Stimulated activated CD4-positive, alpha-beta T cell treated with anti-CD3 and anti-CD28 coated beads, TNF-alpha, amount 100 ng/mL, for 48 hours (primary cell): Measurements from ENCODE around the gene FRYL.

Experiments
- DNase-seq, 3 donors: peaks; one replicate each; pipeline ENCODE4 v3.0.0-alpha.2; 2020; ENCODE audit warnings: low read depth in 3 of 3

Gene FRYL

DNA sequence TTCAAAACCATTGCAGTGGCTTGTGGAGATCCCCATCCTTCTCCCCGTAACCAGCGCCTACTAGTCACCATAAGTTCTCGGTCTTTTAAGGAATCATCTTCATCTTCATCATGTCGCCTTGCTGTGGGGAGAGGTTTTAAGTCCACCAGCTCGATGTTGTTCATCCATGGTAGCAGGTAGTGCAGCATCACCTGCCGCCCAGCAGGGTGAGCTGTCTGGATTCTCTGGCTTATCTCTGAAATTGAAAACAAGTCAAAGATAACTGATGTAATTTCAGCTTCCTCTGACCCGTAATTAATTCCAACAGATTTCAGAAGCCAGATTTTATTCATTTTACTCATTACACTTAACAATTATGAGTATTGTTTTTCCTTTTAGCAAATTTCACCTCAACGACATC lies 222.6 kb downstream of the FRYL start:
- DNase-seq: no peak

DNA sequence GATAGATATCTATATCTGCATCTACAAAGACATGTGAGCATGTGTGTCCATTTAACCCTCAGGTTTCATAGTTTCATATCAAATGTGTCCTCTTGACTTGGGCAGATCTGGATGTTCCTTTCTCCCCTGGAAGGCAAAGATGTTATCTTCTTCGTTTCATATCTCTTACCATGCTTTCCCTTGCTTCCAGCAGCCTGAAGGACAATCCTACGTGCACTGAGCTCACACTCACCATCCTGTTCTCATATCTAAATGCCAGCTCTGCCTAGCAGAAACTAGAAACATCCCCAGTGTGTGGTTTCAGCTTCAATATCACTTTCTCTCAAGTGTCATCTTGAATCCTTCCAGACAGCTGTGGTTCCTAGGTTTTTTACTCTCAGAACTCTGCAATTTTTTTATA lies 223.8 kb downstream of the FRYL start:
- no peak for DNase-seq

DNA sequence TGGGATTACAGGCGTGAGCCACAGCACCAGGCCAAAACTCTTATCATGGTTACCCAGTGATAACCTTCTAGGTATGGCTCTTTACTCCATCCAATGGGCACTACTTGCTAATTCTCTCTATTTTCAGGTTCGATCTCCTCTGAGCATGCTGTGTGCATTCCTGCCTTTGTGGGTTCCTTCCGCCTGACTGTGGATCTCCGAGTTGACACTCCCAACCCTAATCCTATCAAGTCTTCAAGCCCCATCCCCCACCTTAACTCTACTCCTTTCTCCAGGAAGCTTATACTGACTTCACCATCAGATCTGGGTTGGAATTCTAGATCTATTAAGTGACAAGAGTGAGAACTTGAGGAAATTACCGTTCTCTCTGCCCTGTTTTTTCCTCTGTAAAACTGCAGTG lies 225.5 kb downstream of the FRYL start:
- no peak for DNase-seq

DNA sequence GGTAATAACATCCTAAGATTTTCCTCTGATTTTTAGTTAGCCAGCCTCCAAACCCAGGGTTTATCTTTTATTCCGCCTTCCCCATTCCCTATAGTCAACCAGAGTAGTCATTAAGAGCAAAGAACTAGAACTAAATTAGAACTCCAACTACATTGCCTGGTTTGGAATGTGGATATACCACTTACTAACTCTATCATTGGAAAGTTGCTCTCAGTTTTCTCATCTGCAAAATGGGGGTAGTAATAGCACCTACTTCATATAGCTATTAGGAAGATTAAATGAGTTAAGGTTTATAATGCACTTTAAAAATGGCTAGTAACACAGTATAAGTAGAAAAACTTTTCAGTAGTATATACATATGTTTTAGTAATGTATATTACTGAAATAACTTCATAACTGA lies 226.4 kb downstream of the FRYL start:
- DNase-seq: no peak

DNA sequence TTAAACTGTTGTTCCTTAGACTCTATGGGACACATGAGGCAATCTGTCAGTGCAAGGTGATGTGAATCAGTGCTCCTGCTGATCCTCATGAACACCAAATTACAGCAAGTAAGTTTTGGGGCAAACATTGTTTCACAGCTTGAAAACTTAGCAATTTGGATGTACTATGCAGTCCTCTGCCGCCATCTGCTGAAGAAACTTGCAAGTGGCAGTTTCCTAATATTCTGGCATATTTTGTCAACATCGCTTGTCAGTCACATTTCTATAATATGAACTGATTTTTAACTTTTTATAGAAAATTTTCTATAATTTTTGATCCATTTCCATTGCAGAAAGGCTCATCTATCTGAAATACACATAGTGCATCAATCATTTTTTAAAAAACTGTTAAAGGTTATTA lies 233.7 kb downstream of the FRYL start:
- DNase-seq: no peak

DNA sequence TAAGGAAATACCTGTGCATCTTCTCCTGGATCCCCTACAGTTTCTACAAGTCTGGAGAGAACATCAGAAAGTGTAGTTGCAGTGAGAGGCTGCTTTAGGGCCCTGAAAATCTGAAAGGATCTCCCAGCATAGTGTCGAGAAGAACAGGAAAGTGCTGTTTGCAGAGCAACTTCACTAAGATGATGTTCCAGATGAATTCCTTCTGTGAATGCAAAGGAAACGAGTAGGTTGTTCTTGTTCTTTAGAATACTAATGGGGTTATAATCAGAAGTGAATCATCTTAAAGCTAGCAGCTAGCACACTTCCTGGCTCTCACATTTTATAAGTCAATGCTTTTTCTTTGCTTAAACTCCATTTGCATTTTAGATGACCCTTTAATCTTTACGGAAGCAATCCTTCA lies 236.3 kb downstream of the FRYL start:
- no peak for DNase-seq

- no peak for DNase-seq
Observed at GRCh38 chr4:48542888-48543287, 237.2 kb downstream of the FRYL start.

- no peak for DNase-seq
Observed at GRCh38 chr4:48539597-48539996, 240.5 kb downstream of the FRYL start.

DNA sequence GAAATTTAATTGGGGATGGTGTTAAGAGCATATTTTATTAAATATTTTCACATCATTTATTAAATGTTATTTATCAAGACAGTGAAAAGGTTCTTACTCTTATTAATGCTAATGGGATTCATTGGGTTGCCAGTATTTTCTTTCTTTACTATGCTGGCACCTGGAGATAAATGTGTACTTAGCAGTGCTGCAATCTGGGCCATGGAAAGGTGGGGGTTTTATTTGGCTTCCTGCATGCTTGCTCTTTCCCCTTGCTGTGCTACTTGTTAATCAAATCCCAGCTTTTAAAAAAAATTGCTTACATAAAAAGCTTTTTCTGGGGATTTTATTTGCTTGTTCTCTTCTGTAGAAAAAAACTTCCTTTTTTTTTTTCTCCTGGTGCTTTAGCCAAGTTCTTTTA lies 241.7 kb downstream of the FRYL start:
- DNase-seq: no peak

- no peak for DNase-seq
Observed at GRCh38 chr4:48526406-48526805, 253.7 kb downstream of the FRYL start.

- no peak for DNase-seq
Observed at GRCh38 chr4:48518143-48518542, 261.9 kb downstream of the FRYL start.

DNA sequence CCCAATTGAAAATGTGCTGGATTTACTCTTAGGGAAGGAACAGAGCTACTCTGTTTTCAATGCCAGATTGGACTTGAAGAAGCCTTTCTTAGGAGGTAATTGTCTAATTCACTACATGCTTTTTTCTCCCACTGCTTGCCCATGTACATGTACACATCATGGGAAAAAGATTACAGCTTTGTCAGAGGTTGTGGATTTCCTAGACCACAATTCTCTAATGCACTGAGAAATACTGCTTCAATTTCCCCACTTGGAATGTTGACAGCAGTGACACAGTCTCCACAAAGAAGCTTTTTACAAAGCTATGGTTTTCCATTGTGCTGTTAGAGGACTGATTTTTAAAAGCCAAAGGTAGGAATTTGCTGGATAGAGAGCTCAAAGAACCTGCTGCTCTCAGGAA lies 270.5 kb downstream of the FRYL start:
- DNase-seq: no peak

GRCh38 chr4:48506716-48507115 lies 273.4 kb downstream of the FRYL start:
- no peak for DNase-seq

GRCh38 chr4:48504352-48504751 lies 275.7 kb downstream of the FRYL start:
- no peak for DNase-seq

DNA sequence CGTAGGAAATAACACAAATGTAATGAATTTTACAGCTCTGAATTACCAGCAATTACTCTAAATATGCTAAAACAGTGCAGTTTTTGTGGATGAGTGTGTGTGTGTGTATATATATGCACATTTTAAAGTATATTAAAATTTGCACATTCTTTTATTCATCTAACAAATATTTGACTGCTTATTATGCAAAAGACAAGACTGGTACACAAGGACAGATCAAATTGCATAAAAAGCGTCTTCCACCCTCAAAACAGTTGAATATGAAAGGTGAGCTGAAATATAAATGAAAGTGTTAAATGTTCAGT lies 276.1 kb downstream of the FRYL start:
- no peak for DNase-seq

DNA sequence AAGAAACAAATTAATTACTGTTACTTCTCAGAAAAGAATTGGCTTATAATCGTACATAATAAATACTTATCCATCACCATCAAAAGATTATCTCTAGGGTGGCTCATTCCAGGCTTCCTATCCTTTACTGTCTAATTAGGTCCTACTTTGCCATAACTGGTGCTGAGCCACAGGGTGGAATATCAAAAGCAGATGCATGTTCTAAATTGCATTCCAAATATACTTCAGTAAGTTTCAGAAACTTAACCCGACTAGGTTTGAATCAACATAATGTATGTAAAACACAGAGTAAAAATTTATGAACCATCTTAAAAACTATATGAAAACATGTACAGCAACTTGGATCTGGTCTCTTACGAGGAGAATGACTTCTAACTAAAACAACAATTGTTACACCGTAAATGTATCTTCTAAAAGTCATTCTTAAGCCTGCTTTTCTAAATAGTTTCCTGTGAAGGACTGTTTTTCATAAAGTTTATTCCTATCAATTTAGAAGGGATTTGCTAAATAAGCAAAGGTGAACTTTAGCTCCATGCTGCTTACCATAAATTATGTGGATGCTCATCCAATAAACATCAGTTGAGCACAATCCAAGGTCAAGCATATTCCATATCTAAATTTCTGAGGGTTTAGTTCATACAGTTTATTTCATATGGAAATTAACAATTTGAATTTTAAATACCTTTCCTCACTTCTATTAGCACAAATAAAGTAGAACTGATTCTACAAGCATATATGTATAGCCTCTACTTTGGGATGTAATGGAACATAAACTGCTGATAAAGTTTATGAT lies 276.6 kb downstream of the FRYL start:
- DNase-seq: no peak

- DNase-seq: no peak
Observed at GRCh38 chr4:48499551-48500066, 280.5 kb downstream of the FRYL start.

DNA sequence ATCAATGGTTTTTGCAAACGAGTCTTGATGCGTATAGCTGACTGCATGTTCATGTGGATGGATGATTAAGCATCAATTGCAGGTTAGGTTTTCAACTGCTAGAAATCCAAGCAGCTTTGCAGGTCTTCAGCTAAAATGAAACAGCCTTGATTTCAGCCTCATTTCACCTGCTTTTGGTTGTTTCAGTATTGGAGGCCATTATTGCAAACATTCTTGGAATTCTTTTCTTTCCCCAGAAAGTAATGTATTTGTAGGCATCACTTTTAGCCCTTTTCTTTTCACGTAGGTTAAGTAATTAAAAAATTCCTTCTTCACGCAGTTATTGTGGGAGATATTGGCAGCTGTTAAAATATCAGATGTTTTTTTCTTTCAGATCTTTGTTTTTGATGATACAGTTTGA lies 281.2 kb downstream of the FRYL start:
- DNase-seq: no peak

- DNase-seq: no peak
Observed at GRCh38 chr4:48495941-48496340, 284.1 kb downstream of the FRYL start.

GRCh38 chr4:48493452-48494100 lies 286.5 kb downstream of the FRYL start:
- no peak for DNase-seq

DNA sequence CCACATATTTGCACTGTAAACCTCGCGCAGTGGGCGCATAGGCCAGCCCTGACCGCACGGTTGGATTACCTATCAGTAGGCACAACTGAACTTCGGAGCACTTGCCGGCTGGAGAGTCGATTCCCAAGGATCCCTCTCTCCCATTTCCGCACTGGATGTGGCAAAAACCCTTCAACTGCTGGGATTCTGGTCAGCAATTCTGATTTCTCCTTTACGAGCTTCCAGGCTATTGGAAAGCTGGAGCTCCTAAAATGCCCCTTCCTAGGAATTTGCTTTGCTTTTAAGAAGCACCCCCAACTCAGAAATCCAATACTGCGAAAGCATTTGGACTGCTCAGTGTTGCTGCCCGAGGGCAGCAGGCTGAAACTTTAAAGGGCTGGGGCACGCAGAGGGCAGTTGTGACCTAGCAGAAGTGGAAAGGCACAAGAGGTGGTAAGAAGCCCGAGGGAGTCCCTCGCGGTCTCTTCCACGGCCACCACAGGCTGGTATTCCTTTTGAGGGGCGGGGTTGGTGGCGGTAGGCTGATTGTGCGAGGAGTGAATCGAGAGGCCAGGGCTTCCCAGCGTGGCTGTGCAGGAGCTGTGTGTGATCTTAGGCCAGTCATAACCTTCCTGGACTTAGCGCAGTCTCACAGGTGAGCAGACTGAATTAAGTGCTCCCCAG lies 288.4 kb downstream of the FRYL start:
- DNase-seq: no peak

DNA sequence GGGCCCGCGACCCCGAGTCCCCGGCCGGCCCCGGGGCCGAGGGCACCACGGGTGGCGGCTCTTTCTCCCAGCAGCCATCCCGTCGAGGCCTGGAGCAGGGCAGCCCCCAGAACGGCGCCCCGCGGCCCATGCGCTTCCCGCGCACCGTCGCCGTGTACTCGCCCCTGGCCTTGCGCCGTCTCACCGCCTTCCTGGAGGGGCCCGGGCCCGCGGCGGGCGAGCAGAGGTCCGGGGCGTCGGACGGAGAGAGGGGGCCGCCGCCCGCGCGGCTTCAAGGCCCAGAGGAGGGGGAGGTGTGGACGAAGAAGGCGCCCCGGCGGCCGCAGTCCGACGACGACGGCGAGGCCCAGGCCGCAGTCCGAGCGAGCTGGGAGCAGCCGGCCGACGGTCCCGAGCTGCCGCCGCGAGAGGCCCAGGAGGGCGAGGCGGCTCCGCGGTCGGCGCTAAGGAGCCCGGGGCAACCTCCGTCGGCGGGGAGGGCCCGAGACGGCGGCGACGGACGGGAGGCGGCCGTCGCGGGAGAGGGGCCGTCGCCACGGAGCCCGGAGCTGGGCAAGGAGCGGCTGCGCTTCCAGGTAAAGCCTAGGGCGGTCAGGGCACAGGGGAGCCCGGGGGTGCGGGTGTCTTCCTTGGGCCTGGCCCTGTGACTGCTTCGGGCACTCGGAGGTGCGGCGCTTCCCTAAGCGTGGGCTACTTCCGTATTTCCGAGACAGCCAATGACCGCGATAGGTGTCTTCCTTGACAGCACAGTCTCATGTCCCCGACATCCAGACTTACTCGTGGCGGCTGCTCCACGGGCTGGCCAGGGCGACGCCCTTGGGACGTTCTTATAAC lies 289.2 kb downstream of the FRYL start:
- DNase-seq: no peak
